Endodermal cell (in vitro differentiated cells): ENCODE measurements around the gene NOX5. TPM values are rescaled to one million over a fixed set of nuclear protein-coding genes. Genes with fewer than 3 reads are reported as not detected.

Experiments used
- DNase-seq: peaks from one replicate; pipeline ENCODE4 v3.0.0-alpha.2; 2017
- H3K27ac ChIP-seq: 2 replicates; pipeline ENCODE4 v1.5.1; 2013; ENCODE audit warnings: mild to moderate bottlenecking, low read depth, low read length, moderate library complexity
- H3K27me3 ChIP-seq: 2 replicates; pipeline ENCODE4 v1.6.1; 2013; ENCODE audit warnings: mild to moderate bottlenecking, low read length, moderate library complexity; ENCODE audit not compliant: insufficient read depth, control insufficient read depth, poor library complexity, severe bottlenecking
- H3K36me3 ChIP-seq: 2 replicates; pipeline ENCODE4 v1.7.0; 2013; ENCODE audit warnings: mild to moderate bottlenecking, low read length, moderate library complexity; ENCODE audit not compliant: control insufficient read depth, insufficient read depth
- H3K4me1 ChIP-seq: one replicate; pipeline ENCODE4 v1.7.0; 2013; ENCODE audit warnings: low read length; ENCODE audit not compliant: control insufficient read depth, insufficient read depth
- H3K4me3 ChIP-seq: 2 replicates; pipeline ENCODE4 v1.5.1; 2013; ENCODE audit warnings: mild to moderate bottlenecking, low read length, moderate library complexity
- H3K9ac ChIP-seq: 2 replicates; pipeline ENCODE4 v1.6.1; 2013; ENCODE audit warnings: mild to moderate bottlenecking, low read length, moderate library complexity; ENCODE audit not compliant: poor library complexity, severe bottlenecking; ENCODE audit errors: extremely low read depth
- H3K9me3 ChIP-seq: 2 replicates; pipeline ENCODE4 v1.6.1; 2013; ENCODE audit warnings: mild to moderate bottlenecking, low read length, moderate library complexity; ENCODE audit not compliant: control insufficient read depth
- H3K27ac Mint-ChIP-seq: 2 replicates; pipeline ENCODE4 v1.8.0; 2020; ENCODE audit warnings: mixed read lengths
- H3K27me3 Mint-ChIP-seq: 2 replicates; pipeline ENCODE4 v1.8.0; 2021; ENCODE audit warnings: mild to moderate bottlenecking, mixed read lengths; ENCODE audit not compliant: insufficient read depth
- H3K36me3 Mint-ChIP-seq: 2 replicates; pipeline ENCODE4 v1.8.0; 2020; ENCODE audit warnings: low read depth, mixed read lengths
- H3K4me1 Mint-ChIP-seq: 2 replicates; pipeline ENCODE4 v1.8.0; 2020; ENCODE audit warnings: mixed read lengths
- H3K4me3 Mint-ChIP-seq: 2 replicates; pipeline ENCODE4 v1.8.0; 2020; ENCODE audit warnings: mild to moderate bottlenecking, moderate library complexity, mixed read lengths
- H3K9me3 Mint-ChIP-seq: 2 replicates; pipeline ENCODE4 v1.8.0; 2020; ENCODE audit warnings: mild to moderate bottlenecking, mixed read lengths
- WGBS, 2 experiments: methylation state at CpG; one replicate each; pipeline versions ENCODE4 v1.1.5 to v1.1.7; 2013; ENCODE audit warnings: missing lambda C conversion rate in 2 of 2, mixed read lengths in 1 of 2; ENCODE audit not compliant: insufficient coverage in 1 of 2, insufficient read length in 1 of 2; 5-methylcytosine and 5-hydroxymethylcytosine counted together
- total RNA-seq, 2 donors: library from RNA; stranded (reverse); fragmentation: NEBNext Ultra II Directional in 1 of 2; extraction: Animal tissue kit (Norgen Biotek cat#: 25700) in 1 of 2; gene quantifications; 2 replicates in 1 of 2; 3 replicates in 1 of 2; pipeline ENCODE4 v1.2.1, GENCODE V29; 2021
- TF ChIP-seq, protein P1 (sequence below): fragments of 200-600 bp; sonication (generic); conservative IDR thresholded peaks from 2 replicates; pipeline ENCODE4 v1.5.0; 2021; ENCODE audit warnings: antibody characterized with exemption, mild to moderate bottlenecking

The NOX5 gene
- total RNA-seq, 2 donors from 2014 or later: not detected

GRCh38 chr15:69017978-69018377 lies 3.5 kb downstream of the NOX5 start:
- Mint-ChIP-seq H3K4me1 (peaks cover 18% of the 10 kb centered on the region), H3K36me3 (no peaks in the 10 kb centered on the region), H3K27ac (no peak overlapping the region), H3K9me3 (no peaks in the 10 kb centered on the region), H3K4me3 (no peak overlapping the region), H3K27me3 (peaks cover 2% of the 10 kb centered on the region)
- Histone ChIP-seq H3K27me3 (no peaks in the 10 kb centered on the region), H3K4me1 (peaks cover 3% of the 10 kb centered on the region), H3K9ac (no peak overlapping the region), H3K9me3 (no peaks in the 10 kb centered on the region), H3K27ac (no peak overlapping the region), H3K36me3 (no peaks in the 10 kb centered on the region), H3K4me3 (no peak overlapping the region)
- 82 to 86% methylated on average over 7 of the region's 7 CpGs for WGBS, 2 experiments
- no peak for DNase-seq
- TF ChIP-seq, protein P1, sequence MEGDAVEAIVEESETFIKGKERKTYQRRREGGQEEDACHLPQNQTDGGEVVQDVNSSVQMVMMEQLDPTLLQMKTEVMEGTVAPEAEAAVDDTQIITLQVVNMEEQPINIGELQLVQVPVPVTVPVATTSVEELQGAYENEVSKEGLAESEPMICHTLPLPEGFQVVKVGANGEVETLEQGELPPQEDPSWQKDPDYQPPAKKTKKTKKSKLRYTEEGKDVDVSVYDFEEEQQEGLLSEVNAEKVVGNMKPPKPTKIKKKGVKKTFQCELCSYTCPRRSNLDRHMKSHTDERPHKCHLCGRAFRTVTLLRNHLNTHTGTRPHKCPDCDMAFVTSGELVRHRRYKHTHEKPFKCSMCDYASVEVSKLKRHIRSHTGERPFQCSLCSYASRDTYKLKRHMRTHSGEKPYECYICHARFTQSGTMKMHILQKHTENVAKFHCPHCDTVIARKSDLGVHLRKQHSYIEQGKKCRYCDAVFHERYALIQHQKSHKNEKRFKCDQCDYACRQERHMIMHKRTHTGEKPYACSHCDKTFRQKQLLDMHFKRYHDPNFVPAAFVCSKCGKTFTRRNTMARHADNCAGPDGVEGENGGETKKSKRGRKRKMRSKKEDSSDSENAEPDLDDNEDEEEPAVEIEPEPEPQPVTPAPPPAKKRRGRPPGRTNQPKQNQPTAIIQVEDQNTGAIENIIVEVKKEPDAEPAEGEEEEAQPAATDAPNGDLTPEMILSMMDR: no peak

DNA sequence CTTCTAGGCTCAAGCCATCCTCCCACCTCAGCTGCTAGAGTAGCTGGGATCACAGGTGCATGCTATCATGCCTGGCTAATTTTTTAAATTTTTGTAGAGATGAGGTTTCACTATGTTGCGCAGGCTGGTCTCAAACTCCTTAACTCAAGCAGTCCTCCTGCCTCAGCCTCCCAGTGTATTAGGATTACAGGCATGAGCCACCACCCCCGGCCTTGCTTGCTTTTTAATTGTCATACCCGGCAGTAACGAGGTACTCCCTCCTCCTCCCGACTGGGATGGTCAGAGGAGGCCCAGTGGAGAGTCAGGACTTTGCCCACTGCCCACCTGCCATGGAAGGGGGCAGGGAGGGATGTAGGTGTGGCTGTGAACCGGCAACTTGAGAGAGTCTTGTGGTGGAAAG lies 4.5 kb downstream of the NOX5 start:
- Histone ChIP-seq H3K27me3 (no peaks in the 10 kb centered on the region), H3K4me1 (peaks cover 3% of the 10 kb centered on the region), H3K27ac (no peak overlapping the region), H3K9ac (no peak overlapping the region), H3K4me3 (no peak overlapping the region), H3K36me3 (no peaks in the 10 kb centered on the region), H3K9me3 (no peaks in the 10 kb centered on the region)
- no peaks in the 10 kb centered on the region for H3K9me3 Mint-ChIP-seq
- 95 to 100% methylated on average over 1 to 6 of the region's 6 CpGs for WGBS, 2 experiments
- no peak overlapping the region for H3K27ac Mint-ChIP-seq
- DNase-seq: no peak
- H3K27me3 Mint-ChIP-seq: peaks cover 2% of the 10 kb centered on the region
- no peak overlapping the region for H3K4me3 Mint-ChIP-seq
- H3K36me3 Mint-ChIP-seq: no peaks in the 10 kb centered on the region
- peaks cover 18% of the 10 kb centered on the region for H3K4me1 Mint-ChIP-seq
- TF ChIP-seq, protein P1: no peak

- Mint-ChIP-seq H3K4me3 (no peak overlapping the region), H3K4me1 (peaks cover 14% of the 10 kb centered on the region), H3K36me3 (no peaks in the 10 kb centered on the region), H3K27ac (no peak overlapping the region), H3K27me3 (no peaks in the 10 kb centered on the region), H3K9me3 (no peaks in the 10 kb centered on the region)
- no peak overlapping the region for H3K9ac ChIP-seq
- no peak overlapping the region for H3K27ac ChIP-seq
- H3K36me3 ChIP-seq: no peaks in the 10 kb centered on the region
- no peak overlapping the region for H3K4me3 ChIP-seq
- TF ChIP-seq, protein P1: no peak
- peaks cover 3% of the 10 kb centered on the region for H3K4me1 ChIP-seq
- no peaks in the 10 kb centered on the region for H3K9me3 ChIP-seq
- no peak for DNase-seq
- no peaks in the 10 kb centered on the region for H3K27me3 ChIP-seq
- WGBS, 2 experiments: 86 to 100% methylated on average over 1 to 2 of the region's 2 CpGs
These were observed 7.4 kb downstream of the NOX5 start for GRCh38 chr15:69021895-69022294.
